ENCODE results near the gene TRMT2B.

DNA sequence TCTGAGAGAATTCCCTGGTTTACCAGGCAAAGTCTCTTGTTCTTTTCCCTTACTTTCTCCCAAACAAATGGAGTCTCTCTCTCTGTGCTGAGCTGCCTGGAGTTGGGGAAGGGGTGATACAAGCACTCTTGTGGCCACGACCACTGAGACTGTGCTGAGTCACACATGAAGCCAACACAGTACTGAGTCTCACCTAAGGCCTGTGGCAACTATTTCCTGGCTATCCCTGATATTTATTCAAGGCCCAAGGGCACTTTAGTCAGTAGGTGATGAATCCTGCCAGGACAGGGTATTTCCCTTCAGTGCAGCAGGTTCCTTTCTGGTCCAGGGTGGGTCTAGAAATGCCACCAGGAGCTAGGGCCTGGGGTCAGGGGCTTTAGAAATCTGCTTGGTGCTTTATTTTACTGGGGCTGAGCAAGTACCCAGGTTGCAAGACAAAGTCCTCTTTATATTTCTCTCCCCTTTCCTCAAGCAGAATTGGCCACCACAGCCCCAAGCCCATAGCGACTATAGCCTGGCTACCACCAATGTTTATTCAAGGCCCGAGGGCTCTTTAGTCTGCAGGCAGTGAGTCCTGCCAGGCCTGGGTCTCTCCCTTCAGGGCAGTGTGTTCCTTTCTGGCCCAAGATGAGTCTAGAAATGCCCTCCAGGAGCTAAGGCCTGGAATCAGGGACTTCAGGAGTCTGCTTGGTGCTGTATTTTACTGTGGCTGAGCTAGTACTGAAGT lies 71.9 kb downstream of the TRMT2B start:
- TF ChIP-seq, protein P1, sequence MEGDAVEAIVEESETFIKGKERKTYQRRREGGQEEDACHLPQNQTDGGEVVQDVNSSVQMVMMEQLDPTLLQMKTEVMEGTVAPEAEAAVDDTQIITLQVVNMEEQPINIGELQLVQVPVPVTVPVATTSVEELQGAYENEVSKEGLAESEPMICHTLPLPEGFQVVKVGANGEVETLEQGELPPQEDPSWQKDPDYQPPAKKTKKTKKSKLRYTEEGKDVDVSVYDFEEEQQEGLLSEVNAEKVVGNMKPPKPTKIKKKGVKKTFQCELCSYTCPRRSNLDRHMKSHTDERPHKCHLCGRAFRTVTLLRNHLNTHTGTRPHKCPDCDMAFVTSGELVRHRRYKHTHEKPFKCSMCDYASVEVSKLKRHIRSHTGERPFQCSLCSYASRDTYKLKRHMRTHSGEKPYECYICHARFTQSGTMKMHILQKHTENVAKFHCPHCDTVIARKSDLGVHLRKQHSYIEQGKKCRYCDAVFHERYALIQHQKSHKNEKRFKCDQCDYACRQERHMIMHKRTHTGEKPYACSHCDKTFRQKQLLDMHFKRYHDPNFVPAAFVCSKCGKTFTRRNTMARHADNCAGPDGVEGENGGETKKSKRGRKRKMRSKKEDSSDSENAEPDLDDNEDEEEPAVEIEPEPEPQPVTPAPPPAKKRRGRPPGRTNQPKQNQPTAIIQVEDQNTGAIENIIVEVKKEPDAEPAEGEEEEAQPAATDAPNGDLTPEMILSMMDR (IDR thresholded peaks at IDR 0.05), result no peak
- no peak for TF ChIP-seq POLR2A (IDR thresholded peaks at IDR 0.05)
